ENCODE data around the gene UGP2. TPM values are rescaled to one million over a fixed set of nuclear protein-coding genes. Genes with fewer than 3 reads are reported as not detected.

The UGP2 gene
- total and polyA plus RNA-seq, 2 donors (not counting 3 experiments of a cell fraction or from before 2014, with no cell fraction given) = 14.2 to 57.7 TPM

GRCh38 chr2:63849381-63850203 is 7.9 kb downstream of the UGP2 start:
- no peak for DNase-seq (ENCODE audit: low read depth, low spot score)
- BruUV-seq (replicated peaks) = no TSS peak
- ChIA-PET CTCF (interaction anchor here (1.0 to 2.3 kb wide), 5 partner anchors 8 to 156 kb away, joined by 3 to 11 read pairs (median 5); partner anchors contain the start of gene UGP2), POLR2A (no interaction called here)
- Histone ChIP-seq H3K79me2 (ENCODE audit: control insufficient read depth, insufficient read depth, low read length) (peaks cover 83% of the 10 kb centered on the region), H3K4me3 (replicated peaks in 1 of 3; ENCODE audit: insufficient read depth in 1 of 3, low read depth in 1 of 3, low read length in 3 of 3) (no peak overlapping the region), H3K4me2 (ENCODE audit: insufficient read depth, low read length) (no peak overlapping the region), H3K9ac (replicated peaks; ENCODE audit: extremely low read depth, insufficient read depth, low read length) (no peak overlapping the region), H2AFZ (ENCODE audit: low read depth, low read length) (no peak overlapping the region), H3K9me1 (replicated peaks; ENCODE audit: control insufficient read depth, extremely low read depth, insufficient read depth, low read length) (no peaks in the 10 kb centered on the region), H3K27ac (ENCODE audit: insufficient read depth, low read depth, low read length) (no peak overlapping the region), H3K4me1 (ENCODE audit: control insufficient read depth, extremely low read depth, insufficient read depth, low read length) (no peaks in the 10 kb centered on the region), H3K36me3 (ENCODE audit: control insufficient read depth in 2 of 2, extremely low read depth in 1 of 2, insufficient read depth in 2 of 2, low read length in 2 of 2) (no peaks in the 10 kb centered on the region), H3K27me3 (ENCODE audit: control insufficient read depth in 2 of 2, insufficient read depth in 2 of 2, low read length in 2 of 2) (no peaks in the 10 kb centered on the region), H4K20me1 (replicated peaks; ENCODE audit: control insufficient read depth, extremely low read depth, insufficient read depth, low read length) (peaks cover 4% of the 10 kb centered on the region), H3K9me3 (replicated peaks; ENCODE audit: control insufficient read depth, insufficient read depth, low read length) (no peaks in the 10 kb centered on the region)
- dilution Hi-C loops (cut with MboI; ENCODE audit: extremely low pct_ligation_motif_present, low sequenced_read_pairs) = no loop called here
- intact Hi-C loops (cut with micrococcal nuclease) = no loop called here
- no peak for FAIRE-seq
- TF ChIP-seq EZH2 (IDR thresholded peaks at IDR 0.05; ENCODE audit: borderline replicate concordance, low read depth, low read length, severe bottlenecking) (no peak), GATA2 (IDR thresholded peaks at IDR 0.05; ENCODE audit: insufficient read depth, insufficient read length, low read depth, low read length) (no peak), POLR2A (IDR thresholded peaks at IDR 0.05; ENCODE audit: low read depth, low read length) (no peak), JUN (IDR thresholded peaks at IDR 0.05; ENCODE audit: borderline replicate concordance, insufficient read depth, insufficient read length, low read depth) (no peak), POLR2AphosphoS5 (IDR thresholded peaks at IDR 0.05; ENCODE audit: insufficient read depth, low read depth, low read length) (no peak), CTCF (IDR thresholded peaks at IDR 0.05; ENCODE audit: extremely low read depth in 1 of 2, insufficient read depth in 1 of 2, low read depth in 1 of 2, low read length in 2 of 2) (no peak), FOS (IDR thresholded peaks at IDR 0.05; ENCODE audit: borderline replicate concordance, insufficient read depth, low read length) (no peak), MAX (IDR thresholded peaks at IDR 0.05; ENCODE audit: insufficient read depth, insufficient read length) (no peak), MYC (IDR thresholded peaks at IDR 0.05; ENCODE audit: low read depth, low read length) (no peak)
